HG03045 (cell line): ENCODE results near the gene VPS26A.

ENCODE experiments used
- ATAC-seq: cut with Tn5 transposase; IDR thresholded peaks from one replicate; pipeline ENCODE4 v1.9.1; 2021; ENCODE audit warnings: mild to moderate bottlenecking, moderate library complexity; ENCODE audit not compliant: unreplicated experiment

Gene VPS26A

GRCh38 chr10:69217119-69217754, 93.3 kb downstream of the VPS26A start:
- no peak for ATAC-seq

GRCh38 chr10:69218831-69219230, 94.9 kb downstream of the VPS26A start:
- ATAC-seq: no peak

GRCh38 chr10:69220041-69220451, 96.1 kb downstream of the VPS26A start, which contains the start of gene HKDC1:
TSS of gene HKDC1 (plus strand) at chr10:69220332. CDS start at chr10:69220436, 104 bp downstream.
- ATAC-seq: no peak

- ATAC-seq: no peak
Observed at GRCh38 chr10:69220507-69220906, 96.5 kb downstream of the VPS26A start.
